ENCODE data around the gene SEC24C. TPM values are rescaled to one million over a fixed set of nuclear protein-coding genes. Genes with fewer than 3 reads are reported as not detected.

SEC24C gene
- polyA plus RNA-seq, 1 of the 3 experiments (the other 2 are of a cell fraction), result 73.6 TPM

DNA sequence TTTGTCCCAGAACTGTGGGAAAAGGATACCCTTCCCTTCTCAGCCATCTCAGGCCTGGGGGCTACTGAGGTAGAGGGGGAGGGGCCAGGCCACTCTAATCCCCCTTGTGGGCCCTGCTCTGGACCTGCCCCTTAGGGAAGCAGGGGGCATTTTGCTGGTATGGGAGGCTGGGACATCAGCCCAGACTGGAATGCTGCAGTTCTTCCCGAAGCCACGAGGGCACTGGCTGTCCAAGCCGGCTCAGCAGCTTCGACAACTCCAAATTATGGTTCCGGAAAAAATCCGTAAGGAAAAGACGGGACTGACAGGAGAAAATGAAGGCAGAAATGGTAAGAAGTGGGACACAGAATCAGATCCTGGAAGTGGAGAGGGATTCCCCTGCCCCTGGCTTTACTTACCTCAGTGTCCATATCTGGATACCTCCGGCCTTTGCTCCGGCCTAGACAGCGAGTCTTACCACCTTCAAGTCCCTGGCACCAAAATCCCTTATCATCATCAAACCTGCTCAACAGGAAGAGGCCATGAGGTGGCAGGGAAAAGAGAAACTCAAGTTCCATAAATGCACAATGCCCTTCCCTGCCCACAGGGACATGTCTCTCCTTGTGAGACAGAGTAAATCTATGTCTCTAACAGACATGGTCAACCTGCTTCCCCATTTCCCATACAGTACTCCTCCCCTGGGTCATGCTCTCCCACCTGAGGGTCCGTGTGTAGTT lies 58.3 kb downstream of the SEC24C start:
- no peaks in the 10 kb centered on the region for H3K4me1 ChIP-seq (ENCODE audit: control insufficient read depth in 1 of 2, insufficient read depth in 2 of 2, low read depth in 1 of 2, low read length in 1 of 2)
- POLR2A ChIA-PET, result interaction anchor here (1.2 kb wide), 1 partner anchor 8 kb away, joined by 4 read pairs; no protein-coding TSS in a partner anchor
- no peak overlapping the region for H3K4me2 ChIP-seq
- no peak overlapping the region; a peak in 1 of 4 replicates for H3K27ac ChIP-seq (ENCODE audit: low read depth in 2 of 2, low read length in 1 of 2)
- H3K9me3 ChIP-seq, result no peaks in the 10 kb centered on the region
- no peaks in the 10 kb centered on the region for H3K9me2 ChIP-seq
- no peak for DNase-seq
- peaks cover 28% of the 10 kb centered on the region for H3F3A ChIP-seq (replicated peaks; ENCODE audit: insufficient read depth)
- no peaks in the 10 kb centered on the region for H3K79me2 ChIP-seq (ENCODE audit: insufficient read depth)
- peaks cover 35 to 73% of the 10 kb centered on the region in 2 experiments for H3K36me3 ChIP-seq (replicated peaks in 1 of 2; ENCODE audit: control insufficient read depth in 1 of 2, insufficient read depth in 2 of 2, low read length in 1 of 2)
- H3K4me3 ChIP-seq (ENCODE audit: low read depth in 2 of 2, low read length in 1 of 2), result no peak overlapping the region
- no peak overlapping the region for H3K9ac ChIP-seq
- CTCF ChIA-PET, result no interaction called here
- no peaks in the 10 kb centered on the region for H3K27me3 ChIP-seq (ENCODE audit: insufficient read depth)
- H2AFZ ChIP-seq (ENCODE audit: low read depth), result no peak overlapping the region
- TF ChIP-seq, protein P1, sequence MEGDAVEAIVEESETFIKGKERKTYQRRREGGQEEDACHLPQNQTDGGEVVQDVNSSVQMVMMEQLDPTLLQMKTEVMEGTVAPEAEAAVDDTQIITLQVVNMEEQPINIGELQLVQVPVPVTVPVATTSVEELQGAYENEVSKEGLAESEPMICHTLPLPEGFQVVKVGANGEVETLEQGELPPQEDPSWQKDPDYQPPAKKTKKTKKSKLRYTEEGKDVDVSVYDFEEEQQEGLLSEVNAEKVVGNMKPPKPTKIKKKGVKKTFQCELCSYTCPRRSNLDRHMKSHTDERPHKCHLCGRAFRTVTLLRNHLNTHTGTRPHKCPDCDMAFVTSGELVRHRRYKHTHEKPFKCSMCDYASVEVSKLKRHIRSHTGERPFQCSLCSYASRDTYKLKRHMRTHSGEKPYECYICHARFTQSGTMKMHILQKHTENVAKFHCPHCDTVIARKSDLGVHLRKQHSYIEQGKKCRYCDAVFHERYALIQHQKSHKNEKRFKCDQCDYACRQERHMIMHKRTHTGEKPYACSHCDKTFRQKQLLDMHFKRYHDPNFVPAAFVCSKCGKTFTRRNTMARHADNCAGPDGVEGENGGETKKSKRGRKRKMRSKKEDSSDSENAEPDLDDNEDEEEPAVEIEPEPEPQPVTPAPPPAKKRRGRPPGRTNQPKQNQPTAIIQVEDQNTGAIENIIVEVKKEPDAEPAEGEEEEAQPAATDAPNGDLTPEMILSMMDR (IDR thresholded peaks at IDR 0.05), result 0 out of 2 replicates have a peak, but pooled peaks have one; percentile 20
- TF ChIP-seq ELF1 (IDR thresholded peaks at IDR 0.05) (no peak), SIN3A (IDR thresholded peaks at IDR 0.05; ENCODE audit: borderline replicate concordance, low read depth, low read length) (no peak), POLR2AphosphoS5 (IDR thresholded peaks at IDR 0.05; ENCODE audit: low read depth, low read length) (no peak)
- TF ChIP-seq, protein P2, sequence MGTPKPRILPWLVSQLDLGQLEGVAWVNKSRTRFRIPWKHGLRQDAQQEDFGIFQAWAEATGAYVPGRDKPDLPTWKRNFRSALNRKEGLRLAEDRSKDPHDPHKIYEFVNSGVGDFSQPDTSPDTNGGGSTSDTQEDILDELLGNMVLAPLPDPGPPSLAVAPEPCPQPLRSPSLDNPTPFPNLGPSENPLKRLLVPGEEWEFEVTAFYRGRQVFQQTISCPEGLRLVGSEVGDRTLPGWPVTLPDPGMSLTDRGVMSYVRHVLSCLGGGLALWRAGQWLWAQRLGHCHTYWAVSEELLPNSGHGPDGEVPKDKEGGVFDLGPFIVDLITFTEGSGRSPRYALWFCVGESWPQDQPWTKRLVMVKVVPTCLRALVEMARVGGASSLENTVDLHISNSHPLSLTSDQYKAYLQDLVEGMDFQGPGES (IDR thresholded peaks at IDR 0.05; ENCODE audit: low read depth, low read length), result no peak
- 82% methylated on average over 10 of the region's 11 CpGs for WGBS (ENCODE audit: low lambda C conversion rate)
- no peaks in the 10 kb centered on the region for H4K20me1 ChIP-seq (ENCODE audit: insufficient read depth)

DNA sequence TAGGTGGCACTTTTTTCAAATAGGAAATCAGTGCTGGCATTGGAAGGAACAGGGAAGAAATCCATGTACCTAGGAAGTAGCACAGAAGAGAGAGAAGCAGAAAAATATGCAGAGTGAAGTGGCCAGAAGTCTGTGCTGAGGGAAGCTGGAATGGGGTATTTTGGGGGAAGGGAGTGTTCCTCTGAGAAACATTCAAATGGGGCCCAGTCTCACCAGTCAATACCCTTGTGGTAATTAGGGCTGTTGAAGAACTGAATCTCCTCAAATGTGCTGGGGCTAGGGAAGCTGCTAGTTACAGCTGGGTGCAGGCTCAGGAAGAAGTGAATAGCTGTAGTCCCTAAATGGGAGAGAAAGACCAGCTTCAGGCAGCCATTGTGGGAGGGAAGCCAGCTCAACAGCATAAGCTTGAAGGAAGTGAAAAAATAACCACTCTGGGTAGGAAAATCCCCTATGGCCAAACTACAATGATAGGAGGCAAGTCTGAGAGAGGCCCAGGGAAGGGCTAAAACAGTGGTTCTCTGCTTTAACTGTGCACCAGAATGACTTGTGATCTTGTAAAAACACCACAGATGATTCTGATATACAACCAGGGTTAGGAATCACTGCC lies 59.6 kb downstream of the SEC24C start:
- 0 out of 4 replicates have a peak overlapping the region, but pooled peaks of 1 of the 2 experiments have one; percentile 2 for H3K27ac ChIP-seq (ENCODE audit: low read depth in 2 of 2, low read length in 1 of 2)
- no peak overlapping the region for H3K4me3 ChIP-seq (ENCODE audit: low read depth in 2 of 2, low read length in 1 of 2)
- no peak overlapping the region for H2AFZ ChIP-seq (ENCODE audit: low read depth)
- H3K9me2 ChIP-seq, result no peaks in the 10 kb centered on the region
- CTCF ChIA-PET, result no interaction called here
- peaks cover 17% of the 10 kb centered on the region for H3F3A ChIP-seq (replicated peaks; ENCODE audit: insufficient read depth)
- POLR2A ChIA-PET, result interaction anchor here (1.0 kb wide), 2 partner anchors 9 to 17 kb away, joined by 4 read pairs; no protein-coding TSS in a partner anchor
- H3K9me3 ChIP-seq, result no peaks in the 10 kb centered on the region
- H3K4me2 ChIP-seq, result no peak overlapping the region
- H3K27me3 ChIP-seq (ENCODE audit: insufficient read depth), result no peaks in the 10 kb centered on the region
- peaks cover 26 to 70% of the 10 kb centered on the region in 2 experiments for H3K36me3 ChIP-seq (replicated peaks in 1 of 2; ENCODE audit: control insufficient read depth in 1 of 2, insufficient read depth in 2 of 2, low read length in 1 of 2)
- no peak overlapping the region for H3K9ac ChIP-seq
- no peaks in the 10 kb centered on the region for H3K79me2 ChIP-seq (ENCODE audit: insufficient read depth)
- TF ChIP-seq MEF2A (IDR thresholded peaks at IDR 0.05; ENCODE audit: borderline replicate concordance, low read depth), result no peak
- no peak for TF ChIP-seq FOXJ3 (CRISPR knock-in tag; IDR thresholded peaks at IDR 0.05)
- no peak for TF ChIP-seq MXI1 (IDR thresholded peaks at IDR 0.05; ENCODE audit: low read depth, low read length)
- TF ChIP-seq, protein P3, sequence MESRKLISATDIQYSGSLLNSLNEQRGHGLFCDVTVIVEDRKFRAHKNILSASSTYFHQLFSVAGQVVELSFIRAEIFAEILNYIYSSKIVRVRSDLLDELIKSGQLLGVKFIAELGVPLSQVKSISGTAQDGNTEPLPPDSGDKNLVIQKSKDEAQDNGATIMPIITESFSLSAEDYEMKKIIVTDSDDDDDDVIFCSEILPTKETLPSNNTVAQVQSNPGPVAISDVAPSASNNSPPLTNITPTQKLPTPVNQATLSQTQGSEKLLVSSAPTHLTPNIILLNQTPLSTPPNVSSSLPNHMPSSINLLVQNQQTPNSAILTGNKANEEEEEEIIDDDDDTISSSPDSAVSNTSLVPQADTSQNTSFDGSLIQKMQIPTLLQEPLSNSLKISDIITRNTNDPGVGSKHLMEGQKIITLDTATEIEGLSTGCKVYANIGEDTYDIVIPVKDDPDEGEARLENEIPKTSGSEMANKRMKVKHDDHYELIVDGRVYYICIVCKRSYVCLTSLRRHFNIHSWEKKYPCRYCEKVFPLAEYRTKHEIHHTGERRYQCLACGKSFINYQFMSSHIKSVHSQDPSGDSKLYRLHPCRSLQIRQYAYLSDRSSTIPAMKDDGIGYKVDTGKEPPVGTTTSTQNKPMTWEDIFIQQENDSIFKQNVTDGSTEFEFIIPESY (IDR thresholded peaks at IDR 0.05; ENCODE audit: borderline replicate concordance, low read depth), result no peak
- TF ChIP-seq FOXM1 (IDR thresholded peaks at IDR 0.05; ENCODE audit: low read depth), result no peak
- TF ChIP-seq TCF12 (IDR thresholded peaks at IDR 0.05), result no peak
- TF ChIP-seq, protein P4, sequence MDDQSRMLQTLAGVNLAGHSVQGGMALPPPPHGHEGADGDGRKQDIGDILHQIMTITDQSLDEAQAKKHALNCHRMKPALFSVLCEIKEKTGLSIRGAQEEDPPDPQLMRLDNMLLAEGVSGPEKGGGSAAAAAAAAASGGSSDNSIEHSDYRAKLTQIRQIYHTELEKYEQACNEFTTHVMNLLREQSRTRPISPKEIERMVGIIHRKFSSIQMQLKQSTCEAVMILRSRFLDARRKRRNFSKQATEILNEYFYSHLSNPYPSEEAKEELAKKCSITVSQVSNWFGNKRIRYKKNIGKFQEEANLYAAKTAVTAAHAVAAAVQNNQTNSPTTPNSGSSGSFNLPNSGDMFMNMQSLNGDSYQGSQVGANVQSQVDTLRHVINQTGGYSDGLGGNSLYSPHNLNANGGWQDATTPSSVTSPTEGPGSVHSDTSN (IDR thresholded peaks at IDR 0.05), result no peak
- TF ChIP-seq RAD21 (IDR thresholded peaks at IDR 0.05; ENCODE audit: low read length), result no peak
- no peak for TF ChIP-seq SIN3A (IDR thresholded peaks at IDR 0.05; ENCODE audit: borderline replicate concordance, low read depth, low read length)
- no peaks in the 10 kb centered on the region for H3K4me1 ChIP-seq (ENCODE audit: control insufficient read depth in 1 of 2, insufficient read depth in 2 of 2, low read depth in 1 of 2, low read length in 1 of 2)
- no peak for DNase-seq
- no peaks in the 10 kb centered on the region for H4K20me1 ChIP-seq (ENCODE audit: insufficient read depth)
